HepG2 (cell line): ENCODE data around the gene ING1. TPM values are rescaled to one million over a fixed set of nuclear protein-coding genes. Genes with fewer than 3 reads are reported as not detected.
A peak's percentile ranks its signal among the peaks of the same experiment; 100 is the strongest.

Experiments used
- ATM ChIP-seq: fragments of 450-650 bp; IDR thresholded peaks from 2 replicates; pipeline ENCODE4 v1.7.1; 2017; ENCODE audit warnings: mild to moderate bottlenecking, borderline replicate concordance
- E2F5 ChIP-seq: sonication (generic); formaldehyde crosslinking; conservative IDR thresholded peaks from 2 replicates; pipeline ENCODE4 v1.4.0; 2020; ENCODE audit warnings: missing genetic modification reagents
- FLYWCH1 ChIP-seq: sonication (generic); formaldehyde crosslinking; IDR thresholded peaks from 2 replicates; pipeline ENCODE4 v1.8.1; 2023; ENCODE audit warnings: mild to moderate bottlenecking, missing genetic modification reagents
- IKZF4 ChIP-seq: sonication (generic); formaldehyde crosslinking; IDR thresholded peaks from 2 replicates; pipeline ENCODE4 v1.5.1; 2020; ENCODE audit warnings: borderline replicate concordance, mild to moderate bottlenecking, low read depth, missing genetic modification reagents; ENCODE audit errors: not compliant biosample characterization
- KDM5A ChIP-seq: fragments of 200-600 bp; sonication (generic); IDR thresholded peaks from 2 replicates; pipeline ENCODE4 v1.7.0; 2018; ENCODE audit warnings: antibody characterized with exemption, mild to moderate bottlenecking, low read length, borderline replicate concordance
- MAX ChIP-seq: IDR thresholded peaks from 2 replicates; pipeline ENCODE4 v1.6.1; 2012; ENCODE audit warnings: inconsistent platforms
- NFE2 ChIP-seq: sonication (generic); formaldehyde crosslinking; IDR thresholded peaks from 2 replicates; pipeline ENCODE4 v1.4.0; 2020; ENCODE audit warnings: missing genetic modification reagents
- SCMH1 ChIP-seq: sonication (generic); formaldehyde crosslinking; IDR thresholded peaks from 2 replicates; pipeline ENCODE4 v1.9.0; 2021; ENCODE audit warnings: missing genetic modification reagents, mild to moderate bottlenecking, borderline replicate concordance
- STAT6 ChIP-seq: sonication (generic); formaldehyde crosslinking; IDR thresholded peaks from 2 replicates; pipeline ENCODE4 v1.4.0; 2020; ENCODE audit warnings: missing genetic modification reagents, mild to moderate bottlenecking, borderline replicate concordance
- ZHX1 ChIP-seq: sonication (generic); formaldehyde crosslinking; IDR thresholded peaks from 2 replicates; pipeline ENCODE4 v1.8.1; 2022; ENCODE audit warnings: low read depth, mild to moderate bottlenecking, missing genetic modification reagents
- ZNF101 ChIP-seq: sonication (generic); formaldehyde crosslinking; IDR thresholded peaks from 2 replicates; pipeline ENCODE4 v1.4.0; 2020; ENCODE audit warnings: mild to moderate bottlenecking, low read depth, missing genetic modification reagents, borderline replicate concordance
- ZNF180 ChIP-seq: sonication (generic); formaldehyde crosslinking; IDR thresholded peaks from 2 replicates; pipeline ENCODE4 v1.4.0; 2020; ENCODE audit warnings: low read depth, missing genetic modification reagents, borderline replicate concordance
- ZNF598 ChIP-seq: sonication (generic); formaldehyde crosslinking; IDR thresholded peaks from 2 replicates; pipeline ENCODE4 v1.5.1; 2020; ENCODE audit warnings: mild to moderate bottlenecking, missing genetic modification reagents, borderline replicate concordance
- ZNF672 ChIP-seq: sonication (generic); formaldehyde crosslinking; IDR thresholded peaks from 2 replicates; pipeline ENCODE4 v1.8.1; 2022; ENCODE audit warnings: missing genetic modification reagents
- ZNF800 ChIP-seq: sonication (generic); formaldehyde crosslinking; IDR thresholded peaks from 2 replicates; pipeline ENCODE4 v1.4.0; 2020; ENCODE audit warnings: missing genetic modification reagents
- polyA plus RNA-seq, 8 experiments: library from polyadenylated mRNA; depleted of rRNA in 3 of 8; stranded (reverse) in 7 of 8; unstranded in 1 of 8; fragments of >200 nt; fragmentation: Illumina TruSeq in 4 of 8; extraction: Trizol in 4 of 8; gene quantifications; 2 replicates each; pipeline versions ENCODE4 v1.2.1 to v1.2.3, GENCODE V29; 2011 to 2016; ENCODE audit warnings: low read depth in 4 of 8, missing spikeins in 1 of 8, mixed read lengths in 1 of 8; ENCODE audit not compliant: insufficient read depth in 1 of 8
- total RNA-seq, 5 experiments: library from RNA; depleted of rRNA; stranded (reverse); fragments of >200 nt; fragmentation: Illumina TruSeq; extraction: Trizol; gene quantifications; 2 replicates each; pipeline ENCODE4 v1.2.3, GENCODE V29; 2016; ENCODE audit warnings: low read depth in 1 of 5

ING1 gene
- total and polyA plus RNA-seq, 2 of the 13 experiments (the other 11 are each of a cell fraction or from before 2014, with no cell fraction given), result 8.1 to 16.1 TPM

DNA sequence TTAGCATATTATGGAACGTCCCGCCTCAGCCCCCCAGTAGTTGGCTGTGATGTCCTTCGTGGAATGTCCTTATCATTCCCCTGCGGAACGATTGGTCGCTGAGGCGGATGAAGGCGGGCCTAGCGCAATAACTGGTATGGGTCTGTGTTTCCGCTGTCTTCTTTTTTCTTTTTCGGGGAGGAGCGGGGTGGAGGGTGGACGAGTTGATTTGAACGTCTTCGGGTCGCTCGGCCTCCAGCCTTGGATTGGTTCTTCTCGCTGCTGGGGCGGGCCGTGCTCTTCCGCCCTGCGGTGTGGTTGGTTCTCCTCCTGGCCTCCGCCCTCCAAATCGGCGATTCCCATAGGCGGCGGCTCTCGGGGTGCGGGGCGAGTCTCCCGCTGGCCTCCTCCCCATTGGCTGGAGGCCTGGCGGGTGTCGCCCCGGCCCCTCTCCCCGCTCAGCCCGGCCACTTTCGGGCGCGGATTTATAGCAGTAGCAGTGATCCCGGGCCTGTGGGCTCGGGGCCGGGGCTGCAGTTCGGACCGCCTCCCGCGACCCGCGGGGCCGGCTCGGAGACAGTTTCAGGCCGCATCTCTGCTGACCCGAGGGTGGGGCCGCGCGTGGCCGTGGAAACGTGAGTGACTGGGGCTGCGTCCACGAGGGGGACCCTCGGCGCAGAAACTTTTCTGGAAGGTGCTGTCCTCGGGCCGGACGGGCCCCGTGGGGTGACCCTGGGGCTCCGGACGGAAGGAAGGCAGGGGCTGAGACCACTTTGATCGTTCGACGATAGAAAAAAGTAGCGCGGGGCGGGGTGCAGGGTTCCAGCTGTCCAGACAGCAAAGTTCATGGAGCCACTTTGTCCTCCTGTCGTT is 2.1 kb downstream of the ING1 start (continued):
- peak; percentile 76 for TF ChIP-seq ZNF800
- no peak for TF ChIP-seq MAX
- no peak for TF ChIP-seq ZNF180
- no peak for TF ChIP-seq STAT6 (CRISPR knock-in tag)
- TF ChIP-seq ZNF672 (CRISPR knock-in tag), result no peak
- no peak for TF ChIP-seq KDM5A
- TF ChIP-seq NFE2, result no peak
- peak; percentile 61 for TF ChIP-seq IKZF4
- no peak for TF ChIP-seq ZNF101 (CRISPR knock-in tag)
- no peak for TF ChIP-seq SCMH1
- TF ChIP-seq ZHX1, result no peak
- 0 out of 2 replicates have a peak, but pooled peaks have one; percentile 20 for TF ChIP-seq ZNF598 (CRISPR knock-in tag)
- TF ChIP-seq FLYWCH1, result no peak
- TF ChIP-seq ATM, result no peak
- TF ChIP-seq E2F5 (CRISPR knock-in tag), result no peak; the same call in 1 of the 2 replicates
